ENCODE measurements around the gene PPP2R2C.

PPP2R2C gene

DNA sequence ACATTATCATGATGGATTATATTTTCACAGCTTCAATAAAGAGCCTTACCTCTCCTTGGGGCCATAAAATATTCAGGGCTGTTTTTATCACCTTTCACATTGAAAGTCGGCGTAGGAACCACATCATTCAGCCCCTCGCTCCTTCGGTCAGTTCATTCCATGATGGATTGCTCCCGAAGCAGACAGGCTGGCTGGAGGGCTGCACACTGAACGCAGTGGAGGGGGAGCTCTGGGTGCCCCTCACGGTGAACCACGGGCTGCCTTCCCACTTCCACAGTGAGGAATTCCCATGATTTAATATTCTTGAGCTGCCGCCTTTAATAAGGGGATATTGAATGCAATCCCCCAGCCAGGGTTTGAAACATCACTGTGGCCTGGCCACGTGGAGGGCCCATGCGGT is 16.0 kb downstream of the PPP2R2C start:
- TF ChIP-seq, protein P1, sequence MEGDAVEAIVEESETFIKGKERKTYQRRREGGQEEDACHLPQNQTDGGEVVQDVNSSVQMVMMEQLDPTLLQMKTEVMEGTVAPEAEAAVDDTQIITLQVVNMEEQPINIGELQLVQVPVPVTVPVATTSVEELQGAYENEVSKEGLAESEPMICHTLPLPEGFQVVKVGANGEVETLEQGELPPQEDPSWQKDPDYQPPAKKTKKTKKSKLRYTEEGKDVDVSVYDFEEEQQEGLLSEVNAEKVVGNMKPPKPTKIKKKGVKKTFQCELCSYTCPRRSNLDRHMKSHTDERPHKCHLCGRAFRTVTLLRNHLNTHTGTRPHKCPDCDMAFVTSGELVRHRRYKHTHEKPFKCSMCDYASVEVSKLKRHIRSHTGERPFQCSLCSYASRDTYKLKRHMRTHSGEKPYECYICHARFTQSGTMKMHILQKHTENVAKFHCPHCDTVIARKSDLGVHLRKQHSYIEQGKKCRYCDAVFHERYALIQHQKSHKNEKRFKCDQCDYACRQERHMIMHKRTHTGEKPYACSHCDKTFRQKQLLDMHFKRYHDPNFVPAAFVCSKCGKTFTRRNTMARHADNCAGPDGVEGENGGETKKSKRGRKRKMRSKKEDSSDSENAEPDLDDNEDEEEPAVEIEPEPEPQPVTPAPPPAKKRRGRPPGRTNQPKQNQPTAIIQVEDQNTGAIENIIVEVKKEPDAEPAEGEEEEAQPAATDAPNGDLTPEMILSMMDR (IDR thresholded peaks at IDR 0.05; ENCODE audit: control insufficient read depth, insufficient read depth, low read depth, low read length, missing control alignments), result no peak
- no peak overlapping the region for H3K4me3 ChIP-seq (ENCODE audit: control insufficient read depth, low read depth, low read length)
- DNase-seq (ENCODE audit: low read depth), result no peak

DNA sequence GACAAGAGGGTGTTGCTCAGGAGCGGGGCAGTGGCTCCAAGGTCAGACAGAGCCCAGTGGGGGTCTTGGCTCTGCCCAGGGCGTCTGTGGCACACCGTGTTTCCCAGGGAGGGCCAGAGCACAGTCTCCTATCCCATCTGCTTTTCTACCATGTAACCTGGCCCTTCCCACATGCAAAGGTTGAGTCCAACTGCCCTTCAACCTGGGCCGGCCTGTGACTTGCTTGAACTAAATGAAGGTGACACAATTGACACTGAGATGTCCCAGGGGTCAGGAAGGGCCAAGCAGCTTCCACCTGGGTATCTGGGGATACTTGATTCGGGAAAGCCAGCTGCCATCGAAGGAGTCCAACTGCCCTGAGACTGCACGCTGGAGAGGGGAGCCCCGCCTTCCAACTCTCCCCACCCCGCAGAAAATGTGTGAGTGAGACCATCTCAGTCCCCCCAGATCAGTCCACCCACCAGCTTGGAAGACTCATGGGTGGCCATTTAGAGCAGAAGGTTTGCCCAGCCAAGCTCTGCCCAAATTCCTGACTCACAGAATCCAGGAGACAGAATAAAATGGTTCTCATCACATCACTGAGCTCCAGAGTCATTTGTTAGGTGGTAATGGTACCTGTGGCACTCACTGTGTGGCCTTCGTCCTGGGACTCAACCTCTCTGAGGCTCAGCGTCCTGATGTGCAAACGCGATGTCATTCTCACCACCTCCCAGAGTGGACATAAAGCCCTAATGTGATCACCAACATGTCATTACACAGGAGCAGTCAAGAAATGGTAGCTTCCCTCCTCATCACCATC is 18.1 kb downstream of the PPP2R2C start:
- H3K4me3 ChIP-seq (ENCODE audit: control insufficient read depth, low read depth, low read length), result no peak overlapping the region
- TF ChIP-seq, protein P1 (IDR thresholded peaks at IDR 0.05; ENCODE audit: control insufficient read depth, insufficient read depth, low read depth, low read length, missing control alignments), result no peak
- no peak for DNase-seq (ENCODE audit: low read depth)

- DNase-seq (ENCODE audit: low read depth), result no peak
- TF ChIP-seq, protein P1 (IDR thresholded peaks at IDR 0.05; ENCODE audit: control insufficient read depth, insufficient read depth, low read depth, low read length, missing control alignments), result no peak
- no peak overlapping the region for H3K4me3 ChIP-seq (ENCODE audit: control insufficient read depth, low read depth, low read length)
These were observed 18.8 kb downstream of the PPP2R2C start for GRCh38 chr4:6453688-6453990.

DNA sequence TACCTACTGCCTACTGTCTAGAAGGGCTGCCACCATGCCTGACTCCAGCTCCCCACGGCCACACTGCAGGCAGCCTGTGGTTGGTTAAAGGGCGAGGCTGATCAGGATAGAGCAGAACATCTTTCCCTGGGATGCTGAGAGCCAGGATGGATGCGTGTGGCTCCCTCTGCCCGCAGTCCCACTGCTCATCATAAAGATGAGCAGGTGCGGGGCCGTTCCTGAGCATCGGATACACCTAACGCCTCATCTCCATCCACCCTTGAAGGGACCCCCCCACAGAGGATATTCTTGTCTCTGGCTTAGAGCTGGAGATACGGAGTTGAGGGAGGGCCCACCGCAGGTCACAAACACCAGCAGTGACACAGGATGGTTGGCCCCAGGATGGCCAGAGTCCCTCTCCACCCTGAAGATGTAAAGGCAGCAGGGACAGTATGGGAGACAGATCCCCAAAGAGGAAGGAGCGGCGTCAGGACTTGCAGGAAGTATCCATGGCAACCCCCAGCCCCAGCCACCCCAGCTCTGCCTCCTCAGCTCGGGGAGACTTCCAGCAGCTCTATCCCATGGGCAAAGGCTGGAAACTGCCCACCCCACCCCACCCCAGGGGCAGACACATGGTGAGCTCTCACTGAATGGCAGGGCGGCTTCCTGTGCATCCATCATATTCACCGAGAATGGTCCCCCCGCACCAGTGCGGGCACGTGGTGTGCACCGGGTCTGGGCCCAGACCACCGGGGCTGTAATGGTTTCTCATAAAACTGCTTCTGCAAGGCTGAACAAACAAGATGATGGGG is 19.3 kb downstream of the PPP2R2C start:
- H3K4me3 ChIP-seq (ENCODE audit: control insufficient read depth, low read depth, low read length), result no peak overlapping the region
- no peak for DNase-seq (ENCODE audit: low read depth)

DNA sequence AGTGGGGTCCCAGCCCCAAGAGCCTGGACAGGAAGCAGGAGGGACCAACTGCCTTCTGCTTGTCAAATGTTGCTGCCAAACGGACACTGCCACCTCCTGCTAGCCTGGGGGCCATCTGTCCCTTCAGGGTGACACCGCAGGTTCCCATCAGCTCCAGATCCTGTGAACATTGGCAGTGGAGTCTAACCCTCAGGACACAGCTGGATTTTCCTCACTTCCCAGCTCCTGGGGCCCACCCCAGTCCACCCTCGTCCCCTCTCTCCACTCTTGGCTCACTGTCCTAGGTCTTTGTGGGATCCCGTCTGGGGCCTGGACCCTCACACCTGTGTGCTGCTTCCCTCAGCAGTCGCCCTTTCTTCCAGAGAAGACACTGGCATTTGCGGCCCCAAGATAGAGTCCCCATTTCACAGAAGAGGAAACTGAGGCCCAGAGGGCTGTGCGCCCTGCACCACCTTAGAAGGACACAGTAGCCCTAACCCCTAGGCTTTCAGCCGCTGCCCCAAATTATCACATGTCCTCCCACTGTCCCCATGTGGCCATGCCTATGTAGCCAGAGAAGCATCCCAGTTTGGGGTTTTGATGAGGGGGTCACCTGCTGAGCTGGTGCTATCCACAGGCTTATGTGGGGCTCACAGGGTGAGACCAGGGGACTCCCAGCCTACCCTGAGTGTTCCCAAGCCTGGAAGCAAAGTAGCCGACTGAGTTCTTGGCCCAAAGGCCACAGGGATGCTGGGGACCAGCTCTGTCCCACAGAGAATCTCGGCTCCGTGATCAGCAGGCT is 20.1 kb downstream of the PPP2R2C start:
- H3K4me3 ChIP-seq (ENCODE audit: control insufficient read depth, low read depth, low read length), result no peak overlapping the region
- TF ChIP-seq, protein P1 (IDR thresholded peaks at IDR 0.05; ENCODE audit: control insufficient read depth, insufficient read depth, low read depth, low read length, missing control alignments), result no peak

More for the DNA sequence above, 19.3 kb downstream of the PPP2R2C start:
- TF ChIP-seq, protein P1 (IDR thresholded peaks at IDR 0.05; ENCODE audit: control insufficient read depth, insufficient read depth, low read depth, low read length, missing control alignments), result no peak

DNA sequence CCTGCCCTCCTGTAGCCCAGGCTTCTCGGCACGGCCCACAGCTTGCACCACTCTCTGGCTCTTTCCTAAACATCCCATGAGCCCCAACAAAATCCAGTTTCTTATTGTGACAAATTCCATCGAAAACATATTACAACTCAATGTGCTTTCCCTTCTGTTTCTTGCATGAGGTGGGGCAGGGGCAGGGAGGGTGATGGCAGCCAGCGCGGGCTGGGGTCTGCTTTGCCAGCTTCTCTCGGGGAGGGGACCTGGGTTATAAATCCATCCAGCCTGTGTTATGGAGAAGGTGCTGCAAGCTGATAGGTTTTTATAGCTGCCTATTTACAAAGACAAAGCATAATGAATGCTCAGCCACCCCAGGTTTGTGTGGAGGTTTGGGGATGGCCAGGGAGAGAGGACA is 21.1 kb downstream of the PPP2R2C start:
- H3K4me3 ChIP-seq (ENCODE audit: control insufficient read depth, low read depth, low read length), result no peak overlapping the region
- no peak for DNase-seq (ENCODE audit: low read depth)
- TF ChIP-seq, protein P1 (IDR thresholded peaks at IDR 0.05; ENCODE audit: control insufficient read depth, insufficient read depth, low read depth, low read length, missing control alignments), result no peak

More for the DNA sequence above, 20.1 kb downstream of the PPP2R2C start:
- DNase-seq (ENCODE audit: low read depth), result no peak
